ENCODE data around the gene MARF1.

- TF ChIP-seq POLR2A (IDR thresholded peaks at IDR 0.05; ENCODE audit: low read length) (no peak), GATA1 (IDR thresholded peaks at IDR 0.05; ENCODE audit: low read depth, low read length) (no peak)
These were observed 36.3 kb downstream of the MARF1 start for GRCh38 chr16:15606518-15607220.
